Astrocyte (in vitro differentiated cells and primary cell): ENCODE results near the gene PIK3CD. TPM values are rescaled to one million over a fixed set of nuclear protein-coding genes. Genes with fewer than 3 reads are reported as not detected.

Experiments used
- DNase-seq: peaks from one replicate; pipeline ENCODE4 v3.0.0-alpha.2; 2010; ENCODE audit warnings: low read depth
- FAIRE-seq: peaks from 2 replicates; lab custom pipeline; 2011; peaks lifted over from hg19 to GRCh38; lab: Jason Lieb, UNC
- H2AFZ ChIP-seq: 2 replicates; pipeline ENCODE4 v1.6.0; 2012; ENCODE audit warnings: low read depth, low read length, inconsistent platforms
- H3K27ac ChIP-seq: 2 replicates; pipeline ENCODE4 v1.5.1; 2011; ENCODE audit warnings: low read depth, low read length, inconsistent platforms
- H3K27me3 ChIP-seq: 2 replicates; pipeline ENCODE4 v1.6.0; 2011; ENCODE audit warnings: low read length, inconsistent platforms; ENCODE audit not compliant: insufficient read depth
- H3K36me3 ChIP-seq: 2 replicates; pipeline ENCODE4 v1.5.1; 2011; ENCODE audit warnings: low read length, inconsistent platforms; ENCODE audit not compliant: insufficient read depth
- H3K4me1 ChIP-seq: 2 replicates; pipeline ENCODE4 v1.5.1; 2011; ENCODE audit warnings: low read length, inconsistent platforms; ENCODE audit not compliant: insufficient read depth
- H3K4me2 ChIP-seq: 2 replicates; pipeline ENCODE4 v1.6.0; 2012; ENCODE audit warnings: low read length, inconsistent platforms
- H3K4me3 ChIP-seq: 2 replicates; pipeline ENCODE4 v1.5.1; 2011; ENCODE audit warnings: low read depth, mild to moderate bottlenecking, low read length, inconsistent platforms; ENCODE audit not compliant: insufficient read depth
- H3K79me2 ChIP-seq: 2 replicates; pipeline ENCODE4 v1.6.0; 2012; ENCODE audit warnings: mild to moderate bottlenecking, low read length, inconsistent platforms; ENCODE audit not compliant: insufficient read depth
- H3K9ac ChIP-seq: 2 replicates; pipeline ENCODE4 v1.6.0; 2012; ENCODE audit warnings: mild to moderate bottlenecking, low read length, inconsistent platforms
- H3K9me3 ChIP-seq: 2 replicates; pipeline ENCODE4 v1.5.1; 2012; ENCODE audit warnings: low read depth, mild to moderate bottlenecking, low read length, inconsistent platforms; ENCODE audit not compliant: insufficient read depth
- H4K20me1 ChIP-seq: 2 replicates; pipeline ENCODE4 v1.6.0; 2012; ENCODE audit warnings: low read length, inconsistent platforms; ENCODE audit not compliant: insufficient read depth
- H3K27ac Mint-ChIP-seq: one replicate; pipeline ENCODE4 v1.8.0; 2021; ENCODE audit warnings: mild to moderate bottlenecking, mixed read lengths; ENCODE audit not compliant: unreplicated experiment
- H3K27me3 Mint-ChIP-seq: one replicate; pipeline ENCODE4 v1.8.0; 2021; ENCODE audit warnings: low read depth, mixed read lengths; ENCODE audit not compliant: unreplicated experiment
- H3K36me3 Mint-ChIP-seq: one replicate; pipeline ENCODE4 v1.8.0; 2021; ENCODE audit warnings: low read depth, mixed read lengths; ENCODE audit not compliant: unreplicated experiment
- H3K4me1 Mint-ChIP-seq: one replicate; pipeline ENCODE4 v1.8.0; 2021; ENCODE audit warnings: low read depth, mixed read lengths; ENCODE audit not compliant: unreplicated experiment
- H3K4me3 Mint-ChIP-seq: one replicate; pipeline ENCODE4 v1.8.0; 2021; ENCODE audit warnings: mild to moderate bottlenecking, moderate library complexity, mixed read lengths; ENCODE audit not compliant: unreplicated experiment
- H3K9me3 Mint-ChIP-seq: one replicate; pipeline ENCODE4 v1.8.0; 2021; ENCODE audit warnings: mild to moderate bottlenecking, mixed read lengths; ENCODE audit not compliant: unreplicated experiment
- CTCF ChIP-seq: IDR thresholded peaks from 2 replicates; pipeline ENCODE4 v1.5.1; 2011; ENCODE audit warnings: low read depth, mild to moderate bottlenecking, inconsistent platforms, low read length, moderate library complexity; ENCODE audit not compliant: insufficient read depth
- EZH2 ChIP-seq: IDR thresholded peaks from 2 replicates; pipeline ENCODE4 v1.6.1; 2012; ENCODE audit warnings: mild to moderate bottlenecking, low read length, inconsistent platforms; ENCODE audit not compliant: insufficient read depth
- total RNA-seq: library from RNA; stranded (reverse); gene quantifications from 2 replicates; pipeline ENCODE4 v1.2.1, GENCODE V29; 2021

PIK3CD gene
- total RNA-seq, 1 donor from 2014 or later: 29.5 TPM

- H3K4me3 Mint-ChIP-seq: no peak overlapping the region
- H2AFZ ChIP-seq: no peak overlapping the region
- H3K27me3 ChIP-seq: no peaks in the 10 kb centered on the region
- peaks cover 17% of the 10 kb centered on the region for H3K36me3 Mint-ChIP-seq
- no peak overlapping the region for H3K27ac Mint-ChIP-seq
- peaks cover 2% of the 10 kb centered on the region for H3K9me3 Mint-ChIP-seq
- no peaks in the 10 kb centered on the region for H4K20me1 ChIP-seq
- no peak for FAIRE-seq
- peaks cover 19% of the 10 kb centered on the region for H3K36me3 ChIP-seq
- H3K27me3 Mint-ChIP-seq: no peaks in the 10 kb centered on the region
- TF ChIP-seq EZH2: no peak
- no peak for TF ChIP-seq CTCF
- no peak overlapping the region for H3K4me2 ChIP-seq
- peaks cover 3% of the 10 kb centered on the region for H3K4me1 Mint-ChIP-seq
- DNase-seq: no peak
- H3K79me2 ChIP-seq: no peaks in the 10 kb centered on the region
- H3K27ac ChIP-seq: no peak overlapping the region
- peaks cover 11% of the 10 kb centered on the region for H3K4me1 ChIP-seq
- peaks cover 7% of the 10 kb centered on the region for H3K9me3 ChIP-seq
- no peak overlapping the region for H3K4me3 ChIP-seq
- no peak overlapping the region for H3K9ac ChIP-seq
These were observed 69.5 kb downstream of the PIK3CD start for GRCh38 chr1:9720785-9721605.

- Histone ChIP-seq H3K27ac (no peak overlapping the region), H3K79me2 (no peaks in the 10 kb centered on the region), H3K9ac (no peak overlapping the region), H4K20me1 (no peaks in the 10 kb centered on the region), H3K4me2 (no peak overlapping the region), H3K27me3 (no peaks in the 10 kb centered on the region), H3K9me3 (peaks cover 7% of the 10 kb centered on the region), H3K4me3 (no peak overlapping the region), H3K4me1 (peaks cover 11% of the 10 kb centered on the region), H2AFZ (no peak overlapping the region), H3K36me3 (peaks cover 21% of the 10 kb centered on the region)
- no peak for FAIRE-seq
- no peaks in the 10 kb centered on the region for H3K27me3 Mint-ChIP-seq
- H3K9me3 Mint-ChIP-seq: peaks cover 2% of the 10 kb centered on the region
- H3K4me1 Mint-ChIP-seq: peaks cover 3% of the 10 kb centered on the region
- H3K27ac Mint-ChIP-seq: no peak overlapping the region
- no peak for TF ChIP-seq EZH2
- no peak for TF ChIP-seq CTCF
- DNase-seq: no peak
- H3K4me3 Mint-ChIP-seq: no peak overlapping the region
- peaks cover 17% of the 10 kb centered on the region for H3K36me3 Mint-ChIP-seq
These were observed 70.3 kb downstream of the PIK3CD start for GRCh38 chr1:9721606-9722377.
